GF-D8 (cell line): ENCODE measurements around the gene NMT1.

Experiments used
- DNase-seq: peaks from one replicate; lab custom pipeline; 2025; lab: John Stamatoyannopoulos, UW

NMT1 gene

GRCh38 chr17:45104907-45105624 is 43.9 kb downstream of the NMT1 start:
- no peak for DNase-seq

DNA sequence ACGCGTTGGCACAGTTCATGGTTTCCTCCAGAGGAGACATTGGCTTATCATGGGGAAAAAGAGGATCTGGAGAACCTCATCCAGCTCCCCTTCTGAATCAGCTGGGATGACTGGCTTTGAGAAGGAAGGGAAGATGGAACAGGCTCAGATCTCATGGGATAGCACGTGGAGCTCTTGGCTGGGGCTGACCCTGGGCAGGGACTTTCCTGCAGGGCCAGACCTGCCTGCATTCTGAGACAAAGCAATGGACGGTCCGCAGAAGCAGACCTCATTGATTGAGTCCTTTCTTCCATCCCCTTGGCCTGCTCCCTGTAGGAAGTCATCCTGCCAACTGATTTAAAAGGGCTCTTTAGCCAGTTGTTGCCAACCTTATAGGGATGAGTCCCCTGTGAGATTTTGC is 45.0 kb downstream of the NMT1 start:
- no peak for DNase-seq

- DNase-seq = no peak
Measured at GRCh38 chr17:45106582-45106981, 45.5 kb downstream of the NMT1 start.

DNA sequence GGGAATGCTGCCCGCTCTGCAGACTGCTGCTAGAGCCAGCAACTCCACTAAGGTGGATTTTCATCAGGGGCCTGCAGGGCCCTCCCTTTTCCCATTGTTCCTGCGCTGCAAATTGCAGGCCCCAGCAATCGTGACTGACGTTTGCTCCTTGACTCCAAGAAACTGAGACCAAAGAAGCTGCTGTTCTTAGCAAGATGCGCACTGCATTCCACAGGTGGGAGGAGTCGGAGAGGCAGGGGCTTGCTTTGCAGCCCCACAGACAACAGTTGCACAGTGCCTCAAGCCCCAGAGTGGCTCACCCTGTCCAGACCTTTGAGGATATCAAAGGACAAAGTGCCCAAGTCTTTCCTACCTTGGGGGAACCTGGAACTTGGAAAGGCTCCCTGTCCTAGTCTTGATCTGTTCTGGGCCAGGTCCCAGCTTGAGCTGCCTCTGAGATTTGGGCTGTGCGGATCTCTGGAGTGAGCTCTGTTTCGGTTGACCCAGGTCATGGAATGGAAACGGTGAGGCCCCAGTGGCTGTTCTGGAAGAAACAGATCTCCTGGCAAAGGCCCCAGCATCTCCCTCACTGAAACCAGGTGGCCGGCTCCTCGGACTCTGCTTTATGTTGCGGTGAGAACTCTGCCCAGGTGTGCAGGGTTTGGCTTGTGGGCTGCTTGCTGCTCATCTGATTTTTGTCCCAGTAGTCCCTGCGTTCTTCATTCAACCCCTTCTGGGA is 46.3 kb downstream of the NMT1 start:
- DNase-seq = no peak

GRCh38 chr17:45108051-45108450 is 46.9 kb downstream of the NMT1 start:
- DNase-seq = no peak

DNA sequence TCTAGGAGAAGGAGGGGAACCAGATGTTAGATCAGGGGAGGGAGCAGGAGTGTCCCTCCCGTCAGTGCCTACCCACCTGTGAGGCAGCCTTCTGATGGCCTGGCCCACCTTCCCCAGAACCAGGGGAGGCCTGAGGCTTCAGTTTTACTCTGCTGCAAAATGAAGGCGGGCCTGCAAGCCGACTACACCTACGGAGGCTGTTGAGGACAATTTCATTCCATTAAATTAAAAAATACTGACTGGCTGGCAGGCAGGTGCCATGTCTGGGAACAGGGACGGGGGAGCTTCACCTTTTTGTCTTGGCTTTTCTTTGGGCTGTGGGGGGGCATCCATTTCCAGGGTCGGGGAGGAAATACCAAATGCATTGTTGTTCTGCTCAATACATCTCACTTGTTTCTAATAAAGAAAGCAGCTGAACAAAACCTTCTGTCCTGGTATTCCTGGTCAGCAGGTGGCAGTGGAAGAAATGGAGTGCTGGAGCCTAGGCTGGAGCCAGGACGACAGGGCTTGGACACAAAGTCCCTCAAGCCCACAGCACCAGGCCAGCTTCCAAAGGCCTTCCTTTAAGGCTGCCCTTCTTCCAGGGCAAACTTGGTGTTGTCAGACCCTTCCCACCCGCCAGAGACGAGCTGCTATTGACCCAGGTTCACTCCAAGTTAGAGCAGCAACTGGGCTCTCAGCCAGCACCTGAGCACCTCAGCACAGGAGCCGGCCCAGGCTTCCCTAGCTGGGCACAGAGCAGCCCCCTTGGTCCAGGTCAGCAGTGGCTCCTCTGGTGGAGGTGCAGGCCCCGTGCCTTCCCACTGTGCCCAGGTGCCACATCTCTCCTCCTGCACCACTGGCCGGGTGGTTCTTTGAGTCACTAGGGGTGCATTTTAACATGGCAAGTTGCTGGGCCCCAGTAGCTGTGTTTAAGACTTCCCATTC is 47.7 kb downstream of the NMT1 start:
- no peak for DNase-seq

DNA sequence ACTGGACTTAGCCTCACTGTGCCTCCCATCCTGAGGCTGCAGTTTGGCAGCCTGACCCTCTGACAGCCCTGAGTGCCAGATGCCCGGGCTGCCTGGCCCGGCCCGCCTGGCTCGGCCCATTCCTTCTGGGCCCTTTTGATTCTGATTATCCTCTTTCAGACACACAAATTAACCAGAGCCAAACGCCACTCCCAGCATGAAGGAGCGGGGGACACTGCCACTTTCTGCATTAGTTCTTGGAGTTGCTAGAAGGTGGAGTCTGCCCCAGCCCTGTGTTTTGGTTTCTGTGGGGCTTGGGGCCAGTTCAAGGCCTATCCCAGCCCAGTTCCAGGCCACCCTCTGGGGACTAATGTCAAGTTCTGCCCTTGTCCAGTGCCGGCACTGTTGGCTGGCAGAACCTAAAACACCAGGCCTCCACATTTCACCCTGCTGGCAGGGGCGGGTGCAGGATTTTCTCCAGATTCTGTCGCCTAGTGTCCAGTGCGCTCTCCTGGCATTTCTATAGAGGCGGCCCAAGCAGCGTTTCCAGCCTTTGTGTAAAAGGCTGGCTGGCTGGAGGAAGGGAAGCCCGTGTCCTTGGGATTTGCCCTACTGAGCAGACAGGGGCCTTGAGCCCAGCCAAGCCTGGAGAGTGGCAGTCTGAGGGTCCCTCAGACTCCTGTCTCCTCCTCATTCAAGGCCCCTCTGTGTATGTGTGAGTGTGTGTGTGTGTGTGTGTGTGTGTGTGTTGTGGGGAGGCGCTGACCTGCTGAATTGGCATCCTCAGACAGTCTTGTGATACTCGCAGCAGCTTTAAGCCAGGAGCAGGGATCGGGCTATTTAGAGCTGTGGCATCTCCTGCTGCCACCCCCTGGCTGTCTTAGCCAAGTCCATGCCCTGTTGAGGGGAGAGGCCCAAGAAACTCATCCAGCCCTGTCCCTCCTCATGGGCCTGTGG is 49.8 kb downstream of the NMT1 start:
- no peak for DNase-seq

- DNase-seq = no peak
Measured at GRCh38 chr17:45111850-45112249, 50.7 kb downstream of the NMT1 start.

- DNase-seq = no peak
Measured at GRCh38 chr17:45112559-45113423, 51.7 kb downstream of the NMT1 start.

DNA sequence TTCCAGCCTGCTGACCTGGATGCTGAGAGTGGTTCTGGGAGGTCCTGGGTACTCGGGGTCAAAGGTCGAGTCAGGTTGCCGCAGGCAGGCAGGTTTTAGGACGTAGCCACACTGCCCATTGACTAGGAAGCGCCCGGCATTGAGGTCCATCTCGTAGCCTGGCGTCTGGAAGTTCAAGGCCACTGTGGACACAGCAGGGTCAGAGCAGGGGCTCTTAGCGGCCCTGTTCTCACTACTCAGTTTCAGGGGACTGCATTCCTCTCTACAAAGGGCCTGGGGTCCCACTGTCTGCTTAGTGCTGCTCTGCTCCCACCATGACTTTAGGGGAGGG is 52.3 kb downstream of the NMT1 start:
- no peak for DNase-seq

- DNase-seq = no peak
Measured at GRCh38 chr17:45114117-45114932, 53.2 kb downstream of the NMT1 start.

- no peak for DNase-seq
Measured at GRCh38 chr17:45115015-45115625, 54.0 kb downstream of the NMT1 start.

DNA sequence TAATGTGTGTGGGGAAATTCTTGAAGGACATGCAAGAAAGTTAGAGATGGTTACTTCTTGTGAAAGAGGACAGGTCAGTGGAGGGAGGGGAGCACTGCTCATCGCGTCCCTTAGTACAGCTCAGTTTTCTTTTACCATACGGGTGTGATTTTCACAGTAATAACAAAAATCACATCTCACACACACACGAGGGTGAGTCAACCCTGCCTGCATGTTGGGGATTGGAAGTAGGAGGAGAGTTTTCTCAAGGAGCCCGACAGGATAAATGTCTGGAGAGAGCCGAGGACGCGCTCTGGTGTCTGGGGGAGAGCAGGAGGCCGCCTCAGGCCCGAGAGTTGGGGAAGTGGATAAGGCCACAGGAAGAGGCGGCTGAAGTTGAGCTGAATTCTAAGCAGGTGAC is 54.8 kb downstream of the NMT1 start:
- DNase-seq = no peak

DNA sequence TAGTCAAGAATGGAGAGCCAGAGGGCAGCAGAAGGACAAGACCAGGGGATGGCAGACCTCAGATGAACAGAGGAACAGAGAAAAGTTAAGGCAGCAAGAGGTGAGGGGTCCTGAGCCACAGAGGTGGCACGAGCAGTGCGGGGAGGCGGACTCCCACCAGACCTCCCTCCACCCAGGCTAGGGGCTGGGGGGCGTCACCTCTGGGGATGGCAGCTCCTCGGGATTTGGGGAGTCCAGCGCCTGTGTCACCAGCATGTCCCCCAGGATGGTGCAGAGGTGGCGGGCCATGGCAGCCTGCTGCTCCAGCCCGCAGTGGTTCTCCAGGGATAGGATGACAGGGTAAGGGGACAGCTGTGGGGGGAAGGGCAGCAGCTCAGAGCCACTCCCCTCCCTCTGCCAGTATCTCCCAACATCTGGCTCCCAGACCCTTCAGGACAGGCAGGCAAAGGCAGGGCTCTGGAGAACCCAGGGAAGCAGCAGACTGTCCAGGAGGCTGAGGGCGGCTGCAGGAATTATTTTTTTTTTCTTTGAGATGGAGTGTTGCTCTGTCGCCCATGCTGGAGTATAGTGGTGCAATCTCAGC is 55.4 kb downstream of the NMT1 start:
- no peak for DNase-seq

- DNase-seq = no peak
Measured at GRCh38 chr17:45117334-45117733, 56.2 kb downstream of the NMT1 start.

DNA sequence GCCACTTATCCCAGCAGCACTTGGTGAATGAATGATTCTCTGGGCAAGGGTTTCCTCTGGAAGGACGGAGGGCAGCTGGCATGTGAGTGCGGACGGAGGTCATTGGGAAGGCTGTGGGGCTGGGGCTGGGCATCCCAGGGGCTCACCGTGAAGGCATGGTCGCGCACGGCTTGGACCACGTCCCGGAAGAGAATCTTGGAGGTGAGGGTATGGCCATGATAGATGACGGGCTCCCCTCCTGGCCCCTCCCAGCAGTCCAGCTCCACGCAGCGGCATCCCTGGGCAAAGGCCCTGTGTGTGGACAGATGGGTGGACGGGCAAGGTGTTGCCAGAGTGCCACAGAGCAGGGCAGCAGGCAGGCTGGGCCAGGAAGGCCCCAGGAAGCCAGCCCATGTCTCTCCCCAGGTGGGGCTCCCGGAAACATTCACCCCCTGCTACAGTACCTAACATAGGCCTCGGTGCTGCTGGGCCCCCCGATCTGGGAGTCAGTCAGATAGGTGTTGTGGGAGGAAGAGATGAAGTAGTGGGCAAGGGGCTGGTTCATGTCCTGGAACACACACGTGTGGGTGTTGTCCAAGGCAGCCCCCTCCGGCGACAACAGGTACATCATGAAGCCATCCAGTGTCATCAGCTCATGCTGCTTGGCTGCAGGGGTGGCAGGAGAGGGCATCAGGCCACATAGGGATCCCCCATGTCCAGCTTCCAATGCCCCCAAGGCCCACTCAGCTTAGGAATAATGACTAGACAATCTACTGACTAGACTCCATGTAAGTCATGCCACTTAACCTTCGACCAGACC is 56.9 kb downstream of the NMT1 start:
- no peak for DNase-seq

- DNase-seq = no peak
Measured at GRCh38 chr17:45118691-45119090, 57.6 kb downstream of the NMT1 start.

DNA sequence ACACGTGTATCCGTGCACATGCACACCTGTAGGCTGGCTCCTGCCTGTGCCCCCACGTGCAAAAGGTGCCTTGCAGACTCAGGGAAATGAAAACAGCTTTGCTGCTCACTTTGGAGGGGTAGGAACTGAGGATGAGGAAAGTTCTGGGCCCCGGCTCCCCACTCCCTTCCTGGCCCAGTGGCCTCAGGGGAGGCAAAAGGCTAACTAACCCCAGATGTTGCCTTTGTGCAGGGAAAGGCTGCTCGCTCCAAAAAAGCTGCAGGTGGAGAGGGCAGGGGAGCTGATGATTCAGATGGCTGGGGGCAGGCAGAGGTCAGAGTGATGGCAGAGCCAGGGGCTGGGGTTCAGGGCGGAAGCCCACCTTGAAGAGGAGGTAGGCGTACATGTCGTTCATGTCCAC is 58.8 kb downstream of the NMT1 start:
- no peak for DNase-seq
